HepG2 (cell line): ENCODE results near the gene KRT36. TPM values are rescaled to one million over a fixed set of nuclear protein-coding genes. Genes with fewer than 3 reads are reported as not detected.

Experiments
- ATAC-seq: fragments of 200-7000 bp; cut with Tn5 transposase; 3 replicates; pipeline ENCODE4 v1.9.1; 2020; ENCODE audit warnings: mild to moderate bottlenecking, moderate library complexity
- BruUV-seq: library from RNA; stranded (reverse); fragments of 400-500 nt; replicated peaks from 2 replicates; lab custom pipeline; 2021; lab: Mats Ljungman, UMichigan
- CTCF ChIA-PET: fragments of 300-600 bp; formaldehyde crosslinking; extraction: SDS; loops from one replicate; lab custom pipeline; 2021; ENCODE audit warnings: low total read pairs, inconsistent platforms, low intra/inter-chr PET ratio; lab: Yijun Ruan, JAX
- POLR2A ChIA-PET: fragments of 350-600 bp; sonication (Branson Sonifier 250); formaldehyde crosslinking; loops from one replicate; lab custom pipeline; 2020; ENCODE audit warnings: antibody characterized with exemption, inconsistent platforms; lab: Yijun Ruan, JAX
- DNase-seq: peaks from one replicate; pipeline ENCODE4 v3.0.0-alpha.2; 2015; ENCODE audit warnings: low spot score
- FAIRE-seq: peaks from 3 replicates; lab custom pipeline; 2011; peaks lifted over from hg19 to GRCh38; lab: Jason Lieb, UNC
- H2AFZ ChIP-seq: one replicate; pipeline ENCODE4 v1.6.1; 2011; ENCODE audit warnings: low read length, inconsistent platforms
- H3K27ac ChIP-seq: fragments of 300-600 bp; 3 replicates; pipeline ENCODE4 v1.8.0; 2011; ENCODE audit warnings: mixed run types, mild to moderate bottlenecking, mixed read lengths, low read length, inconsistent platforms; ENCODE audit not compliant: insufficient read depth; ENCODE audit errors: extremely low read length
- H3K27me3 ChIP-seq, 2 experiments: fragments of 200-600 bp in 1 of 2; 2 replicates in 1 of 2; 3 replicates in 1 of 2; pipeline versions ENCODE4 v1.6.0 to v1.8.0; 2011; ENCODE audit warnings: low read length in 2 of 2, mild to moderate bottlenecking in 2 of 2, moderate library complexity in 2 of 2, inconsistent platforms in 1 of 2; ENCODE audit not compliant: insufficient read depth in 2 of 2, control insufficient read depth in 1 of 2
- H3K36me3 ChIP-seq, 2 experiments: fragments of 200-600 bp in 1 of 2; replicated peaks in 1 of 2; 2 replicates in 1 of 2; 3 replicates in 1 of 2; pipeline versions ENCODE4 v1.5.1 to v1.8.0; 2011; ENCODE audit warnings: low read length in 2 of 2, inconsistent platforms in 1 of 2; ENCODE audit not compliant: insufficient read depth in 2 of 2, control insufficient read depth in 1 of 2
- H3K4me1 ChIP-seq: 2 replicates; pipeline ENCODE4 v1.5.1; 2012; ENCODE audit warnings: low read length, inconsistent platforms; ENCODE audit not compliant: insufficient read depth
- H3K4me2 ChIP-seq: 2 replicates; pipeline ENCODE4 v1.6.0; 2011; ENCODE audit warnings: low read depth, low read length, inconsistent platforms
- H3K4me3 ChIP-seq, 3 experiments: fragments of 200-600 bp in 1 of 3; sonication (generic), shearing (Covaris generic) in 1 of 3; replicated peaks in 1 of 3; 2 replicates each; pipeline ENCODE4 v1.5.1; 2011 to 2016; ENCODE audit warnings: low read length in 3 of 3, inconsistent platforms in 2 of 3, low read depth in 2 of 3, mild to moderate bottlenecking in 2 of 3, control low read depth in 1 of 3, mixed read lengths in 1 of 3; ENCODE audit not compliant: insufficient read depth in 1 of 3
- H3K79me2 ChIP-seq: one replicate; pipeline ENCODE4 v1.6.1; 2011; ENCODE audit warnings: low read length, inconsistent platforms; ENCODE audit not compliant: insufficient read depth
- H3K9ac ChIP-seq: 2 replicates; pipeline ENCODE4 v1.6.0; 2011; ENCODE audit warnings: mild to moderate bottlenecking, low read depth, low read length, inconsistent platforms; ENCODE audit not compliant: insufficient read depth
- H3K9me3 ChIP-seq: 2 replicates; pipeline ENCODE4 v1.5.1; 2012; ENCODE audit warnings: mild to moderate bottlenecking, low read length
- H4K20me1 ChIP-seq: 2 replicates; pipeline ENCODE4 v1.6.0; 2011; ENCODE audit warnings: inconsistent platforms, mild to moderate bottlenecking, low read length, moderate library complexity; ENCODE audit not compliant: insufficient read depth
- BRCA1 ChIP-seq: sonication (generic); formaldehyde crosslinking; IDR thresholded peaks from 2 replicates; pipeline ENCODE4 v1.4.0; 2020; ENCODE audit warnings: missing genetic modification reagents
- CHCHD3 ChIP-seq: sonication (generic); formaldehyde crosslinking; IDR thresholded peaks from 2 replicates; pipeline ENCODE4 v1.8.0; 2022; ENCODE audit warnings: mild to moderate bottlenecking, missing genetic modification reagents, moderate library complexity
- FLYWCH1 ChIP-seq: sonication (generic); formaldehyde crosslinking; IDR thresholded peaks from 2 replicates; pipeline ENCODE4 v1.8.1; 2023; ENCODE audit warnings: mild to moderate bottlenecking, missing genetic modification reagents
- HNRNPL ChIP-seq: fragments of 200-400 bp; formaldehyde crosslinking; IDR thresholded peaks from 2 replicates; pipeline ENCODE4 v1.6.1; 2017; ENCODE audit warnings: mild to moderate bottlenecking, low read depth, low read length
- KLF13 ChIP-seq: sonication (generic); formaldehyde crosslinking; IDR thresholded peaks from 2 replicates; pipeline ENCODE4 v1.4.0; 2020; ENCODE audit warnings: mild to moderate bottlenecking, missing genetic modification reagents
- NFIB ChIP-seq: sonication (generic); formaldehyde crosslinking; IDR thresholded peaks from 2 replicates; pipeline ENCODE4 v1.9.0; 2021; ENCODE audit warnings: missing genetic modification reagents, mild to moderate bottlenecking, borderline replicate concordance
- SAP130 ChIP-seq: IDR thresholded peaks from 2 replicates; pipeline ENCODE4 v1.6.1; 2016; ENCODE audit warnings: low read depth
- TBP ChIP-seq: sonication (generic); formaldehyde crosslinking; IDR thresholded peaks from 2 replicates; pipeline ENCODE4 v1.5.0; 2020; ENCODE audit warnings: missing genetic modification reagents
- TOPORS ChIP-seq: sonication (generic); formaldehyde crosslinking; IDR thresholded peaks from 2 replicates; pipeline ENCODE4 v1.8.0; 2023; ENCODE audit warnings: mild to moderate bottlenecking, missing genetic modification reagents
- ZNF18 ChIP-seq: sonication (generic); formaldehyde crosslinking; IDR thresholded peaks from 2 replicates; pipeline ENCODE4 v1.8.0; 2022; ENCODE audit warnings: mild to moderate bottlenecking, missing genetic modification reagents; ENCODE audit not compliant: insufficient replicate concordance
- ZNF260 ChIP-seq: sonication (generic); formaldehyde crosslinking; IDR thresholded peaks from 2 replicates; pipeline ENCODE4 v1.4.0; 2020; ENCODE audit warnings: missing genetic modification reagents, low read depth, mild to moderate bottlenecking, borderline replicate concordance
- ZNF296 ChIP-seq: sonication (generic); formaldehyde crosslinking; conservative IDR thresholded peaks from 2 replicates; pipeline ENCODE4 v1.5.0; 2020; ENCODE audit warnings: mild to moderate bottlenecking, missing genetic modification reagents
- ZNF703 ChIP-seq: sonication (generic); formaldehyde crosslinking; IDR thresholded peaks from 2 replicates; pipeline ENCODE4 v1.5.1; 2020; ENCODE audit warnings: missing genetic modification reagents, mild to moderate bottlenecking, moderate library complexity, borderline replicate concordance
- ZNF775 ChIP-seq: sonication (generic); formaldehyde crosslinking; IDR thresholded peaks from 2 replicates; pipeline ENCODE4 v1.4.0; 2020; ENCODE audit warnings: missing genetic modification reagents, mild to moderate bottlenecking, moderate library complexity, borderline replicate concordance
- ZNF841 ChIP-seq: sonication (generic); formaldehyde crosslinking; IDR thresholded peaks from 2 replicates; pipeline ENCODE4 v1.8.1; 2023; ENCODE audit warnings: missing genetic modification reagents, borderline replicate concordance
- ZNF891 ChIP-seq: sonication (generic); formaldehyde crosslinking; IDR thresholded peaks from 2 replicates; pipeline ENCODE4 v1.5.0; 2020; ENCODE audit warnings: mild to moderate bottlenecking, missing genetic modification reagents
- WGBS: methylation state at CpG from one replicate; pipeline ENCODE4 v1.1.6; 2017; ENCODE audit warnings: low lambda C conversion rate; 5-methylcytosine and 5-hydroxymethylcytosine counted together
- in situ Hi-C: cut with HindIII; loops from 2 replicates; pipeline ENCODE4 v1.10.0; 2017; ENCODE audit warnings: low pct_unique_long_range_greater_than_20kb; ENCODE audit not compliant: extremely low pct_ligation_motif_present
- intact Hi-C: fragments of 100-400 bp; cut with micrococcal nuclease; formaldehyde crosslinking; loops from one replicate; pipeline ENCODE4 v1.10.0; 2022; ENCODE audit not compliant: unreplicated experiment
- polyA plus RNA-seq, 8 experiments: library from polyadenylated mRNA; depleted of rRNA in 3 of 8; stranded (reverse) in 7 of 8; unstranded in 1 of 8; fragments of >200 nt; fragmentation: Illumina TruSeq in 4 of 8; extraction: Trizol in 4 of 8; gene quantifications; 2 replicates each; pipeline versions ENCODE4 v1.2.1 to v1.2.3, GENCODE V29; 2011 to 2016; ENCODE audit warnings: low read depth in 4 of 8, missing spikeins in 1 of 8, mixed read lengths in 1 of 8; ENCODE audit not compliant: insufficient read depth in 1 of 8
- total RNA-seq, 5 experiments: library from RNA; depleted of rRNA; stranded (reverse); fragments of >200 nt; fragmentation: Illumina TruSeq; extraction: Trizol; gene quantifications; 2 replicates each; pipeline ENCODE4 v1.2.3, GENCODE V29; 2016; ENCODE audit warnings: low read depth in 1 of 5
- TF ChIP-seq, protein P1 (sequence below), 2 experiments: sonication (generic) in 1 of 2; formaldehyde crosslinking in 1 of 2; IDR thresholded peaks; 2 replicates each; pipeline versions ENCODE4 v1.4.0 to v1.6.1; 2016 to 2020; ENCODE audit warnings: borderline replicate concordance in 1 of 2, low read depth in 1 of 2, mild to moderate bottlenecking in 1 of 2, missing genetic modification reagents in 1 of 2
- TF ChIP-seq, protein P2 (sequence below): IDR thresholded peaks from 2 replicates; pipeline ENCODE4 v1.6.1; 2016; ENCODE audit warnings: low read depth, borderline replicate concordance

The KRT36 gene
- total and polyA plus RNA-seq, 2 of the 13 experiments (the other 11 are each of a cell fraction or from before 2014, with no cell fraction given), result not detected

DNA sequence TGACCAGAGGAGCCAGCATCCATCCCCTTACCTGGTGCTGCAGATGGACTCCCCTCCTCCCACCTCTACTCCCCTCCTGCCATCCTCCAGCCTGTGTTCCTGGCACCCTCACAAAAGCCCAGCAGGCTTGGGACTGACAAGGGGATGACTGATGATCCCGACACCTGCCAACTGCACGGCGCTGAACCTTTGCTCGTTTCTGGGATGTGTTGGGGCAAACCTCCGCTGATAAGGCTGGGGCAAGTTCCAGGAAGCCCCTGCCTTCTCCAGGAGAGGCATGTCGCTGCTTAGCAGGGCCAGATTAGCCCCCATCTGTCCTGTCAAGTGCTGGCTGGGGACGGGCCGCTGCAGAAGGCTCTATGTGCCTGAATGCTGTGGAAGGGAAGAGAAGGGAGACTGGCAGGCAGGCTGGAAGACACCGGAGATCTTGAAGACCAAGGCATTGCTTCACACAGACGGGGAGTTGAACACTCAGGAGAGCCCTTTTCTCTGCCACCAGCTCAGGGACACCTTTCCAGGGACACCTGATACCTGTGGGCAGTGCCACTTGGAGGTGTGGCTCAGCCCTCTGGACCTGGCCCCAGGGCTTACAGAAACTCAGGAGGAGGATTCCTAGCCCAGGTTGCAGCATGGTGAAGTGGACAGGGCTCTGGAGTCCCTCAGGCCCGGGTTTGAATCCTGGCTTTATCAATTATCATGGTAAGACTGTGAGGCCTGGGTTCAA, 30.0 kb upstream of the KRT36 start:
- H3K36me3 ChIP-seq, result peaks cover 0 to 2% of the 10 kb centered on the region in 2 experiments; a peak in 1 of 5 replicates
- no peak overlapping the region for H2AFZ ChIP-seq
- BruUV-seq, result no TSS peak
- CTCF ChIA-PET, result no interaction called here
- H3K4me1 ChIP-seq, result peaks cover 53% of the 10 kb centered on the region
- peak overlapping the region; percentile 46 for H3K4me2 ChIP-seq
- POLR2A ChIA-PET, result no interaction called here
- no peak overlapping the region; a peak in 1 of 6 replicates for H3K4me3 ChIP-seq
- in situ Hi-C loops, result no loop called here
- FAIRE-seq (no peak), DNase-seq (no peak), ATAC-seq (peak; percentile 5; the same call in 2 of the 3 replicates)
- WGBS, result 13% methylated on average over 8 of the region's 11 CpGs
- no peaks in the 10 kb centered on the region for H3K9me3 ChIP-seq
- intact Hi-C loops, result loop anchor here (10.0 kb wide), 1 partner anchor 615 kb away; no protein-coding TSS in a partner anchor
- H3K79me2 ChIP-seq, result no peaks in the 10 kb centered on the region
- H3K27me3 ChIP-seq, result peaks cover 1 to 3% of the 10 kb centered on the region in 2 experiments; a peak in 3 of 5 replicates
- H3K9ac ChIP-seq, result no peak overlapping the region
- H4K20me1 ChIP-seq, result no peaks in the 10 kb centered on the region
- no peak overlapping the region for H3K27ac ChIP-seq
- TF ChIP-seq ZNF841 (CRISPR knock-in tag) (no peak), NFIB (CRISPR knock-in tag) (no peak), ZNF296 (CRISPR knock-in tag) (0 out of 2 replicates have a peak, but pooled peaks have one; percentile 24), TOPORS (CRISPR knock-in tag) (no peak), BRCA1 (CRISPR knock-in tag) (no peak), ZNF891 (CRISPR knock-in tag) (0 out of 2 replicates have a peak, but pooled peaks have one; percentile 13), ZNF260 (no peak), HNRNPL (no peak), ZNF18 (CRISPR knock-in tag) (no peak), SAP130 (CRISPR knock-in tag) (0 out of 2 replicates have a peak, but pooled peaks have one; percentile 24), ZNF703 (CRISPR knock-in tag) (no peak), TBP (CRISPR knock-in tag) (no peak), KLF13 (CRISPR knock-in tag) (no peak), ZNF775 (CRISPR knock-in tag) (no peak), FLYWCH1 (CRISPR knock-in tag) (no peak), CHCHD3 (CRISPR knock-in tag) (no peak)
- TF ChIP-seq, protein P1, sequence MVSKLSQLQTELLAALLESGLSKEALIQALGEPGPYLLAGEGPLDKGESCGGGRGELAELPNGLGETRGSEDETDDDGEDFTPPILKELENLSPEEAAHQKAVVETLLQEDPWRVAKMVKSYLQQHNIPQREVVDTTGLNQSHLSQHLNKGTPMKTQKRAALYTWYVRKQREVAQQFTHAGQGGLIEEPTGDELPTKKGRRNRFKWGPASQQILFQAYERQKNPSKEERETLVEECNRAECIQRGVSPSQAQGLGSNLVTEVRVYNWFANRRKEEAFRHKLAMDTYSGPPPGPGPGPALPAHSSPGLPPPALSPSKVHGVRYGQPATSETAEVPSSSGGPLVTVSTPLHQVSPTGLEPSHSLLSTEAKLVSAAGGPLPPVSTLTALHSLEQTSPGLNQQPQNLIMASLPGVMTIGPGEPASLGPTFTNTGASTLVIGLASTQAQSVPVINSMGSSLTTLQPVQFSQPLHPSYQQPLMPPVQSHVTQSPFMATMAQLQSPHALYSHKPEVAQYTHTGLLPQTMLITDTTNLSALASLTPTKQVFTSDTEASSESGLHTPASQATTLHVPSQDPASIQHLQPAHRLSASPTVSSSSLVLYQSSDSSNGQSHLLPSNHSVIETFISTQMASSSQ (IDR thresholded peaks at IDR 0.05; ENCODE audit: low read depth), result no peak
- TF ChIP-seq, protein P1 (CRISPR knock-in tag; IDR thresholded peaks at IDR 0.05; ENCODE audit: borderline replicate concordance), result 0 out of 2 replicates have a peak, but pooled peaks have one; percentile 39
- TF ChIP-seq, protein P2, sequence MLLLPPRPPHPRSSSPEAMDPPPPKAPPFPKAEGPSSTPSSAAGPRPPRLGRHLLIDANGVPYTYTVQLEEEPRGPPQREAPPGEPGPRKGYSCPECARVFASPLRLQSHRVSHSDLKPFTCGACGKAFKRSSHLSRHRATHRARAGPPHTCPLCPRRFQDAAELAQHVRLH (CRISPR knock-in tag), result no peak
